Right cardiac atrium (tissue), 5 donors: ENCODE data around the gene PBX3. TPM values are rescaled to one million over a fixed set of nuclear protein-coding genes. Genes with fewer than 3 reads are reported as not detected.
"Not testable (repeated sequence)": the region's sequence is repeated elsewhere in the genome, so short reads cannot be mapped to it uniquely, and the experiment has no call there.

Experiments
- ATAC-seq, 2 donors: fragments of 200-7000 bp; cut with Tn5 transposase; one replicate each; pipeline versions ENCODE4 v1.8.0 to v1.9.1; 2020; ENCODE audit warnings: moderate library complexity in 2 of 2, mild to moderate bottlenecking in 1 of 2
- DNase-seq, 3 donors: peaks; one replicate each; pipeline ENCODE4 v3.0.0-alpha.2; 2020
- H3K27ac ChIP-seq: one replicate; pipeline ENCODE4 v1.5.1; 2013; ENCODE audit warnings: mild to moderate bottlenecking, low read length, control low read depth, moderate library complexity
- H3K27me3 ChIP-seq: one replicate; pipeline ENCODE4 v1.6.1; 2013; ENCODE audit not compliant: control insufficient read depth, insufficient read depth
- H3K4me1 ChIP-seq: one replicate; pipeline ENCODE4 v1.6.1; 2013; ENCODE audit warnings: low read length; ENCODE audit not compliant: control insufficient read depth, insufficient read depth
- H3K4me3 ChIP-seq: one replicate; pipeline ENCODE4 v1.5.1; 2013; ENCODE audit warnings: low read length, control low read depth
- H3K9me3 ChIP-seq: one replicate; pipeline ENCODE4 v1.6.1; 2013; ENCODE audit warnings: low read length; ENCODE audit not compliant: control insufficient read depth
- WGBS: extraction: QIAGEN DNeasy Blood & Tissue Kit; methylation state at CpG from one replicate; pipeline ENCODE4 v1.1.7; 2013; 5-methylcytosine and 5-hydroxymethylcytosine counted together
- intact Hi-C, 4 donors: fragments of 100-400 bp; cut with DNase I; formaldehyde crosslinking; loops; one replicate each; pipeline versions ENCODE4 v1.11.0 to v1.14.0; 2022 to 2023
- polyA plus RNA-seq: library from polyadenylated mRNA; stranded (reverse); fragments of 200-250 nt; gene quantifications from one replicate; pipeline ENCODE4 v1.2.3, GENCODE V29; 2013
- total RNA-seq, 4 donors: library from RNA; stranded (reverse); fragmentation: NEBNext Ultra II Directional; extraction: Animal tissue kit (Norgen Biotek cat#: 25700); gene quantifications; one replicate each; pipeline ENCODE4 v1.2.1, GENCODE V29; 2021
- donor health status: healthy with polysubstance abuse.
- donor health status: DM: no; HTN: yes; CAD: no.
- donor health status: DM: no; HTN: no; CAD: no.
- donor health status: DM: no; HTN: yes; CAD: no; lungs with severe emphysema.
- donor health status: DM: yes; HTN: yes; CAD: no.

Gene PBX3
- total and polyA plus RNA-seq, 5 donors: 47.6 to 107 (median 88.4) TPM

- Histone ChIP-seq H3K27me3 (no peaks in the 10 kb centered on the region), H3K4me3 (no peak overlapping the region), H3K9me3 (no peaks in the 10 kb centered on the region), H3K4me1 (no peaks in the 10 kb centered on the region), H3K27ac (no peak overlapping the region)
- no peak for DNase-seq
- intact Hi-C loops: loop anchor here in 3 of 4 donors (5.0 to 10.0 kb wide), 3 partner anchors 66 to 76 kb away; partner anchors contain the start of gene PBX3 (in 1 of the 3)
- 75% methylated on average over 2 of the region's 2 CpGs for WGBS
- no peak for ATAC-seq
Measured at GRCh38 chr9:125822902-125823301, 75.7 kb downstream of the PBX3 start.

- intact Hi-C loops: loop anchor here in 3 of 4 donors (5.0 to 10.0 kb wide), 3 partner anchors 67 to 77 kb away; partner anchors contain the start of gene PBX3 (in 1 of the 3)
- ATAC-seq: peak in 1 of 2 donors; percentile 36
- H3K4me3 ChIP-seq: peak overlapping the region; percentile 42
- H3K4me1 ChIP-seq, H3K27me3 ChIP-seq, H3K9me3 ChIP-seq: not testable (repeated sequence)
- WGBS: 70% methylated on average over 6 of the region's 6 CpGs
- peak in 1 of 3 donors; percentile 25 for DNase-seq
- peak overlapping the region; percentile 45 for H3K27ac ChIP-seq
Measured at GRCh38 chr9:125823874-125824406, 76.8 kb downstream of the PBX3 start.

GRCh38 chr9:125825762-125826161, 78.6 kb downstream of the PBX3 start:
- H3K9me3 ChIP-seq: no peaks in the 10 kb centered on the region
- no peak for DNase-seq
- intact Hi-C loops: loop anchor here in 1 of 4 donors (10.0 kb wide), 1 partner anchor 71 kb away; no protein-coding TSS in a partner anchor
- no peak overlapping the region for H3K4me3 ChIP-seq
- no peaks in the 10 kb centered on the region for H3K27me3 ChIP-seq
- ATAC-seq: no peak
- 59% methylated on average over 3 of the region's 3 CpGs for WGBS
- no peak overlapping the region for H3K27ac ChIP-seq
- no peaks in the 10 kb centered on the region for H3K4me1 ChIP-seq

- no peak overlapping the region for H3K27ac ChIP-seq
- no peak overlapping the region for H3K4me3 ChIP-seq
- intact Hi-C loops: loop anchor here in 1 of 4 donors (10.0 kb wide), 1 partner anchor 72 kb away; no protein-coding TSS in a partner anchor
- 53% methylated on average over 1 of the region's 1 CpG for WGBS
- no peaks in the 10 kb centered on the region for H3K27me3 ChIP-seq
- no peaks in the 10 kb centered on the region for H3K9me3 ChIP-seq
- H3K4me1 ChIP-seq: no peaks in the 10 kb centered on the region
- no peak for DNase-seq
- ATAC-seq: no peak
Measured at GRCh38 chr9:125826850-125827249, 79.7 kb downstream of the PBX3 start.

- Histone ChIP-seq H3K27me3 (no peaks in the 10 kb centered on the region), H3K4me1 (peaks cover 1% of the 10 kb centered on the region), H3K9me3 (no peaks in the 10 kb centered on the region), H3K27ac (peak overlapping the region; percentile 15), H3K4me3 (peak overlapping the region; percentile 91)
- 18% methylated on average over 7 of the region's 7 CpGs for WGBS
- peak in 2 of 3 donors; percentile 42 to 61 for DNase-seq
- intact Hi-C loops: loop anchor here in 1 of 4 donors (10.0 kb wide), 1 partner anchor 75 kb away; no protein-coding TSS in a partner anchor
- ATAC-seq: peak; percentile 65 to 69
Measured at GRCh38 chr9:125829743-125830142, 82.6 kb downstream of the PBX3 start.

- no peak overlapping the region for H3K4me3 ChIP-seq
- no peaks in the 10 kb centered on the region for H3K27me3 ChIP-seq
- H3K9me3 ChIP-seq: no peaks in the 10 kb centered on the region
- peaks cover 1% of the 10 kb centered on the region for H3K4me1 ChIP-seq
- no peak for ATAC-seq
- WGBS: 95% methylated on average over 2 of the region's 2 CpGs
- no peak for DNase-seq
- intact Hi-C loops: no loop called here
- no peak overlapping the region for H3K27ac ChIP-seq
Measured at GRCh38 chr9:125831054-125831453, 83.9 kb downstream of the PBX3 start.

- 22% methylated on average over 1 of the region's 1 CpG for WGBS
- Histone ChIP-seq H3K4me3 (no peak overlapping the region), H3K27me3 (no peaks in the 10 kb centered on the region), H3K27ac (no peak overlapping the region), H3K9me3 (no peaks in the 10 kb centered on the region), H3K4me1 (peaks cover 1% of the 10 kb centered on the region)
- no peak for ATAC-seq
- intact Hi-C loops: no loop called here
- DNase-seq: no peak
Measured at GRCh38 chr9:125831616-125832015, 84.4 kb downstream of the PBX3 start.

GRCh38 chr9:125835655-125836054, 88.5 kb downstream of the PBX3 start:
- intact Hi-C loops: no loop called here
- Histone ChIP-seq H3K4me1 (peaks cover 3% of the 10 kb centered on the region), H3K27me3 (no peaks in the 10 kb centered on the region), H3K27ac (no peak overlapping the region), H3K9me3 (no peaks in the 10 kb centered on the region), H3K4me3 (no peak overlapping the region)
- ATAC-seq: no peak
- 53% methylated on average over 1 of the region's 1 CpG for WGBS
- DNase-seq: no peak

GRCh38 chr9:125839317-125839716, 92.1 kb downstream of the PBX3 start:
- no peak overlapping the region for H3K27ac ChIP-seq
- intact Hi-C loops: no loop called here
- 55% methylated on average over 2 of the region's 2 CpGs for WGBS

GRCh38 chr9:125841444-125841843, 94.3 kb downstream of the PBX3 start:
- no peak for DNase-seq
- H3K4me3 ChIP-seq: no peak overlapping the region
- 67% methylated on average over 1 of the region's 1 CpG for WGBS
- H3K27me3 ChIP-seq: no peaks in the 10 kb centered on the region
- intact Hi-C loops: no loop called here
- no peaks in the 10 kb centered on the region for H3K9me3 ChIP-seq
- no peak overlapping the region for H3K27ac ChIP-seq
- no peak for ATAC-seq
- peaks cover 4% of the 10 kb centered on the region for H3K4me1 ChIP-seq

More at GRCh38 chr9:125839317-125839716, 92.1 kb downstream of the PBX3 start:
- Histone ChIP-seq H3K4me3 (no peak overlapping the region), H3K4me1 (peaks cover 4% of the 10 kb centered on the region), H3K27me3 (no peaks in the 10 kb centered on the region), H3K9me3 (no peaks in the 10 kb centered on the region)
- DNase-seq (no peak), ATAC-seq (no peak)

- DNase-seq: no peak
- Histone ChIP-seq H3K27me3 (no peaks in the 10 kb centered on the region), H3K4me1 (peaks cover 4% of the 10 kb centered on the region), H3K9me3 (no peaks in the 10 kb centered on the region), H3K27ac (no peak overlapping the region), H3K4me3 (no peak overlapping the region)
- WGBS: 70% methylated on average over 1 of the region's 1 CpG
- intact Hi-C loops: no loop called here
- ATAC-seq: no peak
Measured at GRCh38 chr9:125842242-125842641, 95.1 kb downstream of the PBX3 start.
